Measurements from ENCODE around the gene DDX43.

- TF ChIP-seq, protein P1, sequence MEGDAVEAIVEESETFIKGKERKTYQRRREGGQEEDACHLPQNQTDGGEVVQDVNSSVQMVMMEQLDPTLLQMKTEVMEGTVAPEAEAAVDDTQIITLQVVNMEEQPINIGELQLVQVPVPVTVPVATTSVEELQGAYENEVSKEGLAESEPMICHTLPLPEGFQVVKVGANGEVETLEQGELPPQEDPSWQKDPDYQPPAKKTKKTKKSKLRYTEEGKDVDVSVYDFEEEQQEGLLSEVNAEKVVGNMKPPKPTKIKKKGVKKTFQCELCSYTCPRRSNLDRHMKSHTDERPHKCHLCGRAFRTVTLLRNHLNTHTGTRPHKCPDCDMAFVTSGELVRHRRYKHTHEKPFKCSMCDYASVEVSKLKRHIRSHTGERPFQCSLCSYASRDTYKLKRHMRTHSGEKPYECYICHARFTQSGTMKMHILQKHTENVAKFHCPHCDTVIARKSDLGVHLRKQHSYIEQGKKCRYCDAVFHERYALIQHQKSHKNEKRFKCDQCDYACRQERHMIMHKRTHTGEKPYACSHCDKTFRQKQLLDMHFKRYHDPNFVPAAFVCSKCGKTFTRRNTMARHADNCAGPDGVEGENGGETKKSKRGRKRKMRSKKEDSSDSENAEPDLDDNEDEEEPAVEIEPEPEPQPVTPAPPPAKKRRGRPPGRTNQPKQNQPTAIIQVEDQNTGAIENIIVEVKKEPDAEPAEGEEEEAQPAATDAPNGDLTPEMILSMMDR (IDR thresholded peaks at IDR 0.05), result no peak
- TF ChIP-seq FOSL2 (IDR thresholded peaks at IDR 0.05; ENCODE audit: borderline replicate concordance, low read depth), result no peak
- TF ChIP-seq USF2 (IDR thresholded peaks at IDR 0.05; ENCODE audit: borderline replicate concordance, low read depth, low read length), result no peak
- no peak for TF ChIP-seq SIN3A (IDR thresholded peaks at IDR 0.05; ENCODE audit: borderline replicate concordance, low read depth, low read length)
- no peak for TF ChIP-seq TAF1 (IDR thresholded peaks at IDR 0.05; ENCODE audit: borderline replicate concordance, low read depth, low read length)
- TF ChIP-seq REST (IDR thresholded peaks at IDR 0.05; ENCODE audit: low read depth, low read length), result no peak
Measured at GRCh38 chr6:73418081-73418741, 23.6 kb downstream of the DDX43 start.
